ENCODE data around the gene UGT1A1.

UGT1A1 gene

DNA sequence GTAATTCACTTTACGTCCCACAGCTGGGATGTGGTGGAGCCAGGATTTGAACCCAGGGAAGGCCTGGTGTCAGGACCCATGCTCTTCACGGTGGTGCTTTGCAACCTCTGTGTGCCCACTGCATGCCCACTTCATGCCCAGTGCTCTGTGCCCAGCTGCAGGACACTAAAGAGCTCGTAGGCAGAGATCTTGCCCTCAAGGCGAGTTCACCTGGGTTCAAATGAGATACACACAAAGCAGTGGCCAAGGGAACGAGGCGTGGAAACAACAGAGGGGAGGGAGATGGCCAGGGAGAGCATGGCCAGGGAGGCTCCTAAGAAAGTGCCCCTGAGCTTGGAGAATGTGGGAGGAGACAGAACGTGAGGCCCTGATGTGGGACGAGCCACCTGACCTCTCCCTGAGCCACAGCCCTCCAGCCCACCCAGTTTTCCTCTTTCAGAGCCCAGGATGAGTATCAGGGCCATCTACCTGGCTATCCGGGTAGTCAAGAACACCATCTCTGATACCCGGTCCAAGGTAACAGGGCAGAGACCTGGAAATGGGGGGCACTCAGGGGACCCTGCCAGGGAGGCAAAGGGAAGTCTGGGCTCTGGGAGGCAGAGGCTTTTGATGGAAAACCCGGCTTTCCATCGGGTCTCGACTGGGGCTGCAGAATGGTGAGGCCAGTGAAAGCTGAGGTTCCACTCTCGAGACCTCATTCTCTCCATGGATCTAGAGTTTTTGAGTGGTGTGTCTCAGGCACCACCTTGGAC lies 38.4 kb downstream of the UGT1A1 start:
- no peak for DNase-seq (ENCODE audit: low read depth)

DNA sequence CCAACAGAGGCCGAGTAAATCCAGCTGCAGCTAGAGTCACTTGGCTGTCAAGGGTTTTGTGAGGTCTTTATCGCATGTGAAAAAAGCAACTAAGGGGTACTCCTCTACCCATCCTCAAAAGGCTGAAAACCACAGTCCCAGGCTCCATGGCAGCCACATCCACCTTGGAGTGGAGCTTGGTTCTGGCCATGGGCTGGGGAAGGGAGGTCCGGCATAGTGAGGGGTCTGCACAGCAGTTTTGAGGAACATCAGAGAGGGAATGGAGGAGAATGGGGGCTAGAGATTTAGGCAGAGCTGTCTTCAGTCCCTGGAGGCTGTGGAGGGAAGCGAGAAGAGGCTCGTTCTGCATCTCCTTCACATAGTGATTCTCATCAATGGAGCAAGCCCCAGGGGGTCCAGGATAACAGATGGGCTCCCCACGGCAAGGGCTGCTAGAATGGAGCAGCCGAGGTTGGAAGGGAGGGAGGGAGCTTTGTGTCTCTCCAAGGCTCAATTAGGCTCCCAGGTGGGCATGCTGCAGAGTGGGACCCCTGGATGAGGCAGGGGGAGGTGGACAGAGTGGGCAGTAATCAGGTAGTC lies 39.1 kb downstream of the UGT1A1 start:
- no peak for DNase-seq (ENCODE audit: low read depth)

DNA sequence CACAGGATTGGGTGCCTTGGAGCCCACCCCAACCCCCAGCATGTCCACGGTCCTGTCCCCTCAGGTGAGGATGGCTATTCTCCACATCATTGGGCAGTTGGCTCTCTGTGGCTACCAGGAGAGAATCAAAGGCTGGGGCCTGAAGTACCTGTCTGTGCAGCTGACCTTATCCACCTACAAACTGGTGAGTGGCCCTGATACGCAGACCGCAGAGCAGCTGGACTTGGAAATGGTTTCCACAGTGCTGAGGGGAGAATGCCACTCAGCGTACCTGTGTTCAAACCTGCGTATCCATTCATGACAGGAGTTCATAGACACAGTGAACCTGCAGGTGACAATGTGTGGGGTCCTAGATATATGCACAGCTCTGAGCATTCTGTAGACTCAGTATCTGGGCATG lies 39.6 kb downstream of the UGT1A1 start:
- no peak for DNase-seq (ENCODE audit: low read depth)

DNA sequence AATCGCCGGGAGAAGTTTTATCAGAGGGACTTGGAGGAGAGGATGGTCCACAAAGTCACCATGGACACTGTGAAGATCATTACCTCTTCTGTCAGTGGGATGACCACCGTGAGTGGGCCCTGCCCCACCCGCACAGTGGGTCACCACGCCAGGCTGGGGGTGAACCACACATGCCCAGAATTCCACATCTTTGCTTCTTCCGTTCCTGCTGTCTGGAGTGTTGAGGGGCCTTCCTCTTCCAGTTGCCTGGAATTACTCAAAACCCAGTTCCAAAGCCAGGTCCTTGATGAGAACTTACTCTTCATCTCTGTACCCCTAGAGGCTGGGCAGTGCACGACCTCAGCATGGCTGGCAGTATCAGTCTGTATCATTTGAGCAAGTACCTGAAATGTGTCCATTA lies 40.1 kb downstream of the UGT1A1 start:
- DNase-seq (ENCODE audit: low read depth) = no peak

DNA sequence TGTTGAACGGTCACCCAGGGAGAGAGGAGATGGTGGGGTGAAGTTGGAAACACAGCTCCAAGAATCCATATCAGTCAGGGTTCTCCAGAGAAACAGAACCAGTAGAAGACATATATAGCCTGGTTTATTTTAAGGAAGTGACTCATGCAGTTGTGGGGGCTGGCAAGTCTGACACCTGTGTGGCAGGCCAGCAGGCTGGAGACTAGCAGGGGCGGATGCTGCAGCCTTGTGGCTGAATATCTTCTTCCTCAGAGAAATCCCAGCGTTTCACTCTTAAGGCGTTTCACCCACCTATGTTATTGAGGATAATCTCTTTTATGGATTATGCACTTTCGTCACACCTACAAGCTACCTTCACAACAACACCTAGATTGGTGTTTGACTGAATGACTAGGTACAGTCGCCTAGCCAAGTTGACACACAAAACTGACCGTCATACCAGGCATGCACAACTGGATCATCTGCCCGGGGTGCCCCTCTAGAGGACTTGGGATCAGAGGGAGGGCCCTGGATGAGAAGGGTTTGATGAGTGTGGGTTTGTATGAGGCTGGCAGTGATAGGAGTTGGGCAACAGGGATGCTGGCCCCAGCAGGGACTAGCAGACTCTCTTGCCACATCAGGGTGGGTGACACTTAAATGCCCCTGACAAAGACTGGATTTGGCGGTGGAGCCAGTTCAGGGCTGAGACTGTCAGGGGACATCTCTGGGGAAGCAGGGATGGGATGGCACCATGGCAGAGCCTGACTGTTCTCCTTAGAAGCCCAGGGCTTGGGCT lies 41.5 kb downstream of the UGT1A1 start:
- no peak for DNase-seq (ENCODE audit: low read depth)

DNA sequence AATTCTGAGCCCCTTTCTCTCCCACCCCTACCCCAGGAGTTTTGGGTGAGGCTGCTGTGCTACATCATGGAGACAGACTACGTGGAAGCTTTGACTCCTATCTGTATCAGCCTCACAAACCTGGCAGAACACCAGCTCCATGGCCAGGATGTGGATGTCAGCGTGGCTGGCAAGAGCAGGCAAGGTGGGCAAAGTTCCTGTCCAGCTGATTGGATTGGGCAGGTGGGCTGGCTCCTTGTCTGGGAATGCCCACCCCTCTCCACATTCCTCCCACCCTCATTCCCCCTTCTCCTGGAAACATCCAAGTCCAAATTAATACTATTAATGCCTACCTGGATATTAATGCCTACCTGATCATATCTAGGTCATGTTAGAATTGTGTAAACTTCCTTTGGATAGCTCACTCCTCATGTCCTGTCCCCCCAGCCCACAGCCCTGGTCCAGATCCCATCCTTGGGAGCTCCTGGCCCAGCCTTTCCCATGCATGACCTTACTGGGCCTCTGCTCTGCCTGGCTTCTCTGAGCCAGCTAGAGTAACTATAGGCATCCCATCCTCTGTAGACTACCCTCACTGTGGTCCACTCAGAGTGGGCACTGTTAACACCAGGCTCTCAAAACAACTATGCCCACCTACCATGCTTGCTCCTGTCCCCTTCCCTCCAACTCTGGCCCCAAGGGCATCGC lies 42.2 kb downstream of the UGT1A1 start:
- DNase-seq (ENCODE audit: low read depth) = no peak

DNA sequence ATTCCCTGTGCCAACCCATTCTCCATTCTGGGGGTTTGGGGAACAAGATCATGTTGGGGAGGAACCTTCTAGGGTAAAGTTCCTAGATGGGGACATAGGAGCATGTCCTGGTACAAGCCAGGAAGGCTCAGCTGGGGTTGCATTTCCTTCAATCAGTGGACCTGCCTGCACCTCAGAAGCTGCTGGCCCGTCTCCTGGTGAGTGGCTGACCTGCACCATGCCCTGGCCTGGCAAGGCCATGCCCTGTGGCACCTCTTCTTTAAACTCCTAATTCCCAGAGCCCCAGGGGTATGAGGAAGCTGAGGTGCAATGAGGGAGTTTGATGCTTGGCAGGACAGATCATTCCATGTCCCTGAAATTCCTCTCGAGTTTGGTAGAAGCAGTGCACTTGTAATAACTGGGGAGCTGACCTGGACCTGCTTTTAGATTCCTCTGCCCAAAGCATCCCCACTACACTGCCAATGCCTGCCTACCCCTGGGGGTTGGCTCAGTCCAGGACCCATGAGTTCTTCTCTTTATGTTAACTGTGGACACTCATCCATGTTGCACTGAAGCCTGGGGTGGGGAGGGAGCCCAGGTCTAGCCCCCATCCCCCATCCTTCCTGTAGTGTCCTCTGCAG lies 43.3 kb downstream of the UGT1A1 start:
- no peak for DNase-seq (ENCODE audit: low read depth)

DNA sequence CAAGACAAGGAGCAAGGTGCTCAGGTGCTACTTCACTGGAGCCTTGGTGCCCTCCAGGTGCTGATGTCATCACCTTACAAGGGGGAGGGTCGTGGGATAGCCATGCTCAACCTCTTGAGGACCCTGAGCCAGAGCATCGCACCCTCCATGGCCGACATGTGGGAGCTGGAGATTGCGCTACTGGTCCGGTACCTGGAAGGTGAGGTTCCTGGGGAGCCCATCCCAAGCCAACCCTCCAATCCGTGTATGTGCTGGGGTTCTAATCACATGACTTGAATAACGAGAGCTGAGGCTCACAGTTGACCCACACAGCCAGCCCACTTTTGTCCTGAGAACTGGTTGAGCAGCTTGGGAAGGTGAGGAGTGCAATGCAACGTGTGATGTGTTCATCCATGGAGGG lies 43.9 kb downstream of the UGT1A1 start:
- no peak for DNase-seq (ENCODE audit: low read depth)

DNA sequence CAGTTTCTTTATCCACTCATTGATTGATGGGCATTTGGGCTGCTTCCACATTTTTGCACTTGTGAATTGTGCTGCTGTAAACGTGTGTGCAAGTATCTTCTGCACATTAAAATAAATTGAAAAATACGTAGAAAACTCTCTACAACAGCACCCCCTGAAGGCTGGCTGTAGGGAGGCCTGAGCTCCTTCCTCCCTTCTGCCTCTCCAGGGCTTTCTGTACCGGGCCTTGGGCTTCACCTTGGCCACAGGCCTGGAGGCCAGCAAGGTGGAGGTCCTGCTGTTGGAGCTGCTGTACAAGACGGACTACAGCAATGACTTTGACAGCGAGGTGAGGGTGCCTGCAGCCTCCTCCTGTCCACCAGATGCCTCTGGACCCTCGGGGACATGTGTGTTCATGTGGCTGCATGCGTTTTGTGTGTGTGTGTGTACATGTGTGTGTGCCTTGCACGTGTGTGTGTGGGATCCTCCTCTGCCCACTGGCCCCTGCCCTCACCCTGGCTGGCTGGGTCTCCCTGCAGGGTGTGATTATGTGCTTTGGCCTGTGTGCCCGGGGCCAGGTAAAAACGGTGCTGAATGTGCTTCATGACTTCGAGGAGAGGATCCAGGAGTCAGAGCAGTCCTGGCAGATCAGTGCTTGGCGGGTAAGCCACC lies 47.3 kb downstream of the UGT1A1 start:
- DNase-seq (ENCODE audit: low read depth) = no peak

DNA sequence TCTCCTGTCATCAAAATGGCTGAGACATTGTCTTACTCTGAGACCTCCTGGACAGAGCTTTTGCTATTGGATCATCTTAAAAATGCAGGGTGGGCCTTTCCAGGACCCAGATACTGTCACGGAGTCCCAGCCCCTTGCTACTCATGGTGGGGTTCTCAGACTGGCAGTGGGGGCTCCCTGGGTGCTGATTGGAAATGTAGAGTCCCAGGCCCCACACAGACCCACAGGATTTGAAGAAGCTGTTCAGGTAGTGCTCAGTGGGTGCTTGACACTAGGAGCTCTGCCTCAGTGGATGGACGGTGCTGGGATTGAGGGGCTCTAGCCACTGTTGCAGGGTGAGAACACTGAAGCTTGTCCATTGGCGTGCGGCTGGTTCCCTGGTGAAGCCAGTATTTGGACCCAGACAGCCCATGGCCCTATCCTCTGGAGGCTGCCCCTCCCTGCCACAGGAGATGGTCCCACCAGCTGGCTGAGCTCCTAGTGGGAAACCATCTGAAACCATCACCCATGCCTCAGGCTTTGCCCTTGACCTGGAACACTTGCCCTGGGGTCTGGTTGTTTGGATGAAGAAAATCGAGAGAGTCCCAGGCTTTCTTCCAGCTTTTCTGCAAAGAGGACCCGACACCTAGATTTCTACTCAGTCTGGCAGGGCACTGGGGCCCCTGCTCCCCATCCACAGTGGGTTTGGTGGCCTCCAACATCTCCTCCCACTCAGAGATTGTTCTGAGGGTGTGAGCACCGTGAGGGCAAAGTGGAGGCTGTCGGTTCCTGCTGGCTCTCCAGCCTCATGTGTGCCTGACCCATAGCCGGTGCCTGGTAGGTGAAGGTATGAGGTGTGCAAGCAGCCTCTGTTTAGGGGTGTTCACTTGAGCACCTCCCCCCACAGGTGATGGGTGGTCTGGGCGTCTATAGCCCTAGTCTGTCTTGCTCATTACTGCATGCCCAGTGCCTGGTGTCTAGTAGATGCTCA lies 48.2 kb downstream of the UGT1A1 start:
- no peak for DNase-seq (ENCODE audit: low read depth)

DNA sequence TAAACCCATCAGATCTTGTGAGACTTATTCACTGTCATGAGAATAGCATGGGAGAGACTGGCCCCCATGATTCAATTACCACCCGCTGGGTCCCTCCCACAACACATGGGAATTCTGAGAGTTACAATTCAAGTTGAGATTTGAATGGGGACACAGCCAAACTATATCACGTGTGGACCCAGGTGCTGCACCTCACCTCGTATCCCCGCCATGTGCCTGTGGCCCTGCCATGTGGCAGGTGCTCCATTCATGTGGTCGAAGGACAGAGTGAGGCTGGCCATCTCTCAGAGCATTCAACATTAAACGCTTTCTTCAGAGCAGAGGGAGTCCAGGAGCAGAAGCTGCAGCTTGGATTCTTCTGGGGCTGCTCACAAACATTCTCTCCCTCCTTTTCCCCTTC lies 50.3 kb downstream of the UGT1A1 start:
- no peak for DNase-seq (ENCODE audit: low read depth)

DNA sequence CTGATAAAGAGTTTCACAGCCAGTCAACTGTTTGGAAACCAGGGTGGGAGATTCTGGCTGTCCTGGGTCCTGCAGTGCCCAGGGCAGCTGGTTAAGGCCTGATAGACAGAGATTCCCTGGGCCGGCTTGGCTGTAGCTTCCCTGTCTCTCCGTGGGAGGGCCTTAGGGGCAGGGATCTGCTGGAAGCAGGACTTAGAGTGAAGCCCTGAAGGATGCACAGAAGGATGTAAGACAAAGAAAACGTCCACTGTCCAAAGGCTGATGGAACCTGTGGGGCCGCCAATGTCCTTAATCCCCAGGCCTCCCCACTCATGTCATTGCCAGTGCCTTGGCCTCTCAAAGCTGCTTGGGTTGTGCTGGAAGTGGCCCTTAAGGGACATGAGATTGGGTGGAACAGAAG lies 51.0 kb downstream of the UGT1A1 start:
- no peak for DNase-seq (ENCODE audit: low read depth)

DNA sequence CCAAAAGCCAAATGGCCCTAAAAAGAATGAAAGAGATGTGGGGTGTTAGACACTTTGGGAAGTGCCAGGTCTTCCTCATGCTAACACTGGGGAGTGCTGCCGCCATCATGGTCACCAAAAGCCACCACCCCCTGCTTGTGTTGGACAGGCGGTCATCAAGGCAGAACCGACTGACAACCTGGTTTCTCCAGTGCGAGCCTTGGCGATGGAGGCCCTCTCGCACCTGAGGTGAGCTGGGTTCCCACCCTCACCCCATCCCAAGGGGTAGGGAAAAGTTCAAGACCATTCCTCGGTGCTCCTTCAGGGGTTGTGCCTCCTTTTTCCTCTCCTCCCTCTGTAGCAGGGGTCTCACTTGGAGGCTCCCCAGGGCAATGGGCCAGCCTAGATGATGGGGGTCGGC lies 51.7 kb downstream of the UGT1A1 start:
- DNase-seq (ENCODE audit: low read depth) = no peak

DNA sequence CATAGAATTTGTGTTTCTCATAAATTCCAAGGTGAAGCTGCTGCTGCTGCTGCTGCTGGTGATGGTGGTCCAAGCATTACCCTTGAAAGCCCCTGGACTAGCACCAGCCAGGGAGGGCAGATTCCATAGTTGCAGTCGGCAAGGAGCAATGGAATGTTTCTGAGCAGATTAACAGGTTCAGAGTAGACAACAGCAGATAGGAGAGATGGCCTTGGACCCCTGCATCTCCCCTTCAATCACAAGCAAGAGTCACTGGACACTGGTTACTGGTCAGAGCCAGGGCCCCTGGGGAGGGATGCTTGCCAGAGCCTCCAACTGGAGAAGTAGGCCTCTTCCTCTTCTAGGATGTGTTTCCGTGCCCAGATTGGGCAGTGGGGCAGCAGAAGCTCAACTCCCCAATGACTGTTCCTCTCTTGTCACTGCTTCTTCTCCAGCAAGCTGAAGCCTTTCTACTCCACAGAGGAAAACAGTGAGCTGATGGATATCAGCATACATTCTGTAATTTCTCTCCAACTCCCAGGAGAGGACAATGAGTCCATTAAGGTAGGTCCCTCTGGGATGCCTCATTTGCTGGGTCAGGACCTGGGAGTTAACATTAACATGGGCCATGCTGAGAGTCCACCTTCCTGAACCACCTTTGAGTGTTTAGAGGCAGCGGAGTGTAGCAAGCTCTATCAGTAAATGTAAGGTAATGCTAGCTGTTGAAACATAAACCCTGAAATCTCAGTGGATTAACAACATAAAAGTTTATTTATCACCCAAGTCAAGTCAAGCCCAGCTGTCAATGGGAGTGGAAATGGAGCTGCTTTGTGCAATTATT lies 53.4 kb downstream of the UGT1A1 start:
- DNase-seq (ENCODE audit: low read depth) = no peak

DNA sequence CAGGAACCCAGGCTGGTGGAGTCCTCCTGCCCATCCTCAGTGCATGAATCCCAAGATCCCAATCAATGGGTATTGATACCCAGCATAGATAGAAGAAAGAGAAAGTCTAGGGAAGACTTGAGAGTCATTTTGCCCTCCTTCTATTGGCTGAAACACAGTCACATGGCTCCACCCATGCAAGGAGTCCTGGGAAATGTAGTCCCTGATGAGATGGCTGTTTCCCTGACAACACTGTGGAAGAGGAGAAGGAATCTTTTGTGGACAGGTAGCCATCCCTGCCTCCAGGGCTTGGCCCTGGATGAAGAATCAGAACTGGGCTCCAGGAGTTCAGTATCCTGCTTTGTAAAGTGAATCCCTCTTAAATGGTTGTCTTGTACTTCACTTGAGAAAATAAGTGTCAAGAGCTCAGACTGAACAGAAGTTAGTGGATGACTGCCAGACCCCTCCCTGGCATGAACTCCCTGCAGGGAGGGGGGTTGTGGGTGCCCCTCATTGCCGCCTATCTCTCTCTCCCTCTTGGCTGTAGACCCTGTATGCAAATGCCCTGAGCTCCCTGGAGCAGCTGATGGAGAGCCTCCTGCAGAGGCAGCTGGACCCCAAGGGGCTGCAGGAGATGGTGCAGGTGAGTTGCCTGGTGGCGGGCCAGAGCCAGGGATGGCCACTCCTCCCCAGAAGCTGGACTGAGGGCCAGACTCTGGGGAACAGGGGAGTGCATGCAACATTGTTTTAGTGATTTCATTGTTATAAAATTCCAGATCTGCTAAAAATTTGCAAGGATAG lies 54.2 kb downstream of the UGT1A1 start:
- no peak for DNase-seq (ENCODE audit: low read depth)

DNA sequence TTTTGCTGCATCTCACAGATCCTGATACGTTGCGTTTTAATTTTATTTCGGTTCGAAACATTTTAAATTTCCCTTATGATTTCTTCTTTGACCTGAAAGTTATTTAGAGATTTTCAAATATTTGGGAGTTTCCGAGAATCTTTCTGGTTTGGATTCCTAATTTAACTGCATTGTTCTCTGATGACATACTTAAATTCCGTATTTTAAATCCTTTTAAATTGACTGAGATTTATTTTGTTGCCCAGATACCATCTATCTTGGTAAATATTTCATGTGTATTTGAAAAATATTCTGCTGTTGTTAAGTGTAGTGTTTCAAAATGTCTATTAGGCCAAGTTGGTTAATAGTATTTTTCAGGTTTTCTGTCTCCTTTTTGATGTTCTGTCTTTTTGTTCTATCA lies 55.8 kb downstream of the UGT1A1 start:
- no peak for DNase-seq (ENCODE audit: low read depth)

DNA sequence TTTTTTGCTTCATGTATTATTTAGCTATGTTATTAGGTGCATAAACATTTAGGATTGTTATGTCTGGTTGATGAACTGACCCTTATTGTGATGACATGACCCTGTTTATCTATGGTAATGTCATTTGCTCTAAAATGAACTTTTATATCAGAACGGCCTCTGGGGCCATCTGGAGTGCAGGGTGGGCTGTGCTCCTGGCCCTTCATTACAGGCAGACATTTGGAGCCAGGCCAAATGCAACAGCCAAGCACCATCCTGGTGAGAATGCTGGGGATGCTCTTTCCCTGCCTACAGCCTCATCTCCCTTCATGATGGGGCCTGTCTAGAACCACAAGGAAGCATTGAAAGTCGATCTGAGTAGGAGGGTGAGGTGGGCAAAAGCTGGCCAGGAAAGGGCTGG lies 56.3 kb downstream of the UGT1A1 start:
- DNase-seq (ENCODE audit: low read depth) = no peak

DNA sequence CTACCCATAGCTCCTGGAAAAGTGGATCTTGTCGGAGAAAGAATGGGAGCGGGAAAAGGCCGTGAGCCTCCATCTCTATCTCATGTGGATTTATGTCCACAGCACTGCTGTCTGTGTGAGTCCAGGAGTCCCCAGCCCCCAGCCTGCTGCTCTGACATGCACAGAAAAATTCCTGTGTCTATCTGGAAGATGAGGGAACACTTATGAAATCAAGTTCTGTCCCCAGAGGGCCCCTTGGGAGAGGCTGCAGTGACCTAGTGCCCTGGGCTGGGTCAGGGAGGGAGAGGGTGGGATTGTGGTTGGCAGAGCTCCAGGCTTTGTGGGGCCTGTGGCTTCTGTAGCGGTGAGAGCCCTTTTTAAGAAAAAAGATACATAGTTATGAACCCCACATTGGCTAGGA lies 56.7 kb downstream of the UGT1A1 start:
- DNase-seq (ENCODE audit: low read depth) = no peak

DNA sequence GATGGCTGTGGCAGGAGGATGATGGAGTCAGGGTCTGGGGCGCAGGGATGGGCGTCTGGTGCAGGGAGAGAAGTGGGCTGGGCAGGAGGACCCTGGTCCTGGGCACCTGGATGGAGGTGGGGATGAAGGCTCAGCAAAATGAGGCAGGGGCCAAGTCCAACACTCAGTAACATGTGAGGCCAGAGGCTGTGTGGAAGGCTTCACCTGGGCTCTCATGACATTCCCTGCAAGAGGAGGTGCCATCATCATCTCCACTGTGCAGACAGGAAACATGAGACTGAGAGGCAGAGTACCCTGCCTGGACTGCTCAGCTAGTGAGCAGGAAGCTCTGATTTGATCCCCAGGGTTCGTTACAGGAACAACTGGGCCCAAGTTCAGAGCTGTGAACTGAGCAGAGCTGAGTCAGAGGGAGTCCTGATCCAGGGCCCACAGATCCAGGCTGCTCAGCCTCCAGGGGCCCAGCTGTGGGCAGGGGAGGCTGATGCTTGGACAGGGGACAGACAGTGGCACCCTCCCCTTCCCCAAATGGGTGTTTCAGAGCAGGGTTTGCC lies 57.4 kb downstream of the UGT1A1 start:
- no peak for DNase-seq (ENCODE audit: low read depth)
